HCT116 (cell line): Measurements from ENCODE around the gene ETS2. TPM values are rescaled to one million over a fixed set of nuclear protein-coding genes. Genes with fewer than 3 reads are reported as not detected.

Experiments used
- ATAC-seq: fragments of 200-7000 bp; cut with Tn5 transposase; 2 replicates; pipeline ENCODE4 v1.9.1; 2020; ENCODE audit warnings: mild to moderate bottlenecking, moderate library complexity
- BruUV-seq: library from RNA; stranded (reverse); fragments of 400-500 nt; replicated peaks from 2 replicates; lab custom pipeline; 2021; lab: Mats Ljungman, UMichigan
- CTCF ChIA-PET: fragments of 300-600 bp; sonication (Branson Sonifier 250); formaldehyde crosslinking; loops from one replicate; lab custom pipeline; 2021; ENCODE audit warnings: antibody characterized with exemption; lab: Charles Lee
- POLR2A ChIA-PET: fragments of 300-600, 350-600 bp; sonication (Branson Sonifier 250); formaldehyde crosslinking; loops from one replicate; lab custom pipeline; 2021; ENCODE audit warnings: antibody characterized with exemption; lab: Charles Lee
- RAD21 ChIA-PET, 2 experiments: fragments of 300-600 bp; sonication (Branson Sonifier 250); formaldehyde crosslinking; loops; one replicate each; lab custom pipeline; 2023; ENCODE audit warnings: low total read pairs in 2 of 2; ENCODE audit not compliant: uncharacterized antibody in 2 of 2, unreplicated experiment in 2 of 2, low non-redundant PET in 1 of 2; lab: Charles Lee
- DNase-seq: peaks from one replicate; pipeline ENCODE4 v3.0.0-alpha.2; 2010; ENCODE audit warnings: low read depth, low spot score
- H2AFZ ChIP-seq: fragments of 200-600 bp; shearing (Covaris generic), sonication (generic); 2 replicates; pipeline ENCODE4 v1.6.1; 2017; ENCODE audit warnings: low read depth, mixed run types, mixed read lengths, antibody characterized with exemption, low read length; ENCODE audit not compliant: poor library complexity, severe bottlenecking
- H3K27ac ChIP-seq: 2 replicates; pipeline ENCODE4 v1.5.1; 2012; ENCODE audit warnings: low read depth, low read length
- H3K27me3 ChIP-seq: fragments of 200-600 bp; sonication (generic); 2 replicates; pipeline ENCODE4 v1.6.1; 2016; ENCODE audit warnings: mixed run types, low read length, mixed read lengths; ENCODE audit not compliant: insufficient read depth
- H3K36me3 ChIP-seq, 2 experiments: fragments of 200-500 bp in 1 of 2; fragments of 200-600 bp in 1 of 2; sonication (Bioruptor generic) in 1 of 2; sonication (generic) in 1 of 2; 2 replicates each; pipeline versions ENCODE4 v1.5.1 to v1.6.1; 2014 to 2016; ENCODE audit warnings: low read length in 2 of 2, inconsistent platforms in 1 of 2, mixed read lengths in 1 of 2, mixed run types in 1 of 2; ENCODE audit not compliant: insufficient read depth in 2 of 2, control insufficient read depth in 1 of 2
- H3K4me1 ChIP-seq, 2 experiments: fragments of 200-600 bp in 1 of 2; sonication (generic) in 1 of 2; 2 replicates each; pipeline versions ENCODE4 v1.5.1 to v1.6.1; 2012 to 2017; ENCODE audit warnings: low read length in 2 of 2, inconsistent platforms in 1 of 2, mild to moderate bottlenecking in 1 of 2, mixed read lengths in 1 of 2, mixed run types in 1 of 2, moderate library complexity in 1 of 2; ENCODE audit not compliant: insufficient read depth in 2 of 2, control insufficient read depth in 1 of 2
- H3K4me2 ChIP-seq: fragments of 200-600 bp; sonication (generic); 2 replicates; pipeline ENCODE4 v1.6.1; 2017; ENCODE audit warnings: mixed run types, low read length, mixed read lengths
- H3K4me3 ChIP-seq, 2 experiments: fragments of 200-600 bp in 1 of 2; sonication (generic) in 1 of 2; replicated peaks in 1 of 2; 2 replicates each; pipeline ENCODE4 v1.5.1; 2011 to 2016; ENCODE audit warnings: low read length in 2 of 2, control low read depth in 1 of 2, low read depth in 1 of 2, mild to moderate bottlenecking in 1 of 2, mixed read lengths in 1 of 2, mixed run types in 1 of 2
- H3K79me2 ChIP-seq: fragments of 200-600 bp; sonication (generic); 2 replicates; pipeline ENCODE4 v1.6.1; 2017; ENCODE audit warnings: mild to moderate bottlenecking, mixed run types, low read length, moderate library complexity, mixed read lengths; ENCODE audit not compliant: insufficient read depth
- H3K9ac ChIP-seq: fragments of 200-600 bp; sonication (generic); 2 replicates; pipeline ENCODE4 v1.6.1; 2016; ENCODE audit warnings: low read length, mixed read lengths
- H3K9me2 ChIP-seq: fragments of 200-600 bp; sonication (generic), shearing (Covaris generic); 2 replicates; pipeline ENCODE4 v1.6.1; 2017; ENCODE audit warnings: mixed run types, mild to moderate bottlenecking, moderate library complexity; ENCODE audit not compliant: insufficient read depth
- H3K9me3 ChIP-seq, 2 experiments: fragments of 200-500 bp in 1 of 2; fragments of 200-600 bp in 1 of 2; sonication (Bioruptor generic) in 1 of 2; sonication (generic) in 1 of 2; 2 replicates each; pipeline ENCODE4 v1.6.1; 2014 to 2017; ENCODE audit warnings: low read length in 2 of 2, mixed read lengths in 2 of 2, inconsistent platforms in 1 of 2, low read depth in 1 of 2, mild to moderate bottlenecking in 1 of 2, mixed run types in 1 of 2, moderate library complexity in 1 of 2; ENCODE audit not compliant: control insufficient read depth in 1 of 2, insufficient read depth in 1 of 2
- H4K20me1 ChIP-seq: fragments of 200-600 bp; sonication (generic), shearing (Covaris generic); 2 replicates; pipeline ENCODE4 v1.6.1; 2017; ENCODE audit warnings: mixed run types, mild to moderate bottlenecking, moderate library complexity; ENCODE audit not compliant: insufficient read depth
- EGR1 ChIP-seq: IDR thresholded peaks from 2 replicates; pipeline ENCODE4 v1.6.1; 2012; ENCODE audit warnings: low read depth
- EZH2phosphoT487 ChIP-seq: fragments of 200-600 bp; IDR thresholded peaks from 2 replicates; pipeline ENCODE4 v1.6.1; 2018; ENCODE audit warnings: antibody characterized with exemption, borderline replicate concordance
- JUND ChIP-seq: IDR thresholded peaks from 2 replicates; pipeline ENCODE4 v1.6.1; 2012
- POLR2AphosphoS5 ChIP-seq: IDR thresholded peaks from 2 replicates; pipeline ENCODE4 v1.6.1; 2011; ENCODE audit warnings: mild to moderate bottlenecking, low read depth, low read length, moderate library complexity
- RAD21 ChIP-seq: IDR thresholded peaks from 2 replicates; pipeline ENCODE4 v1.6.1; 2012; ENCODE audit warnings: low read depth, mild to moderate bottlenecking
- SIN3A ChIP-seq: IDR thresholded peaks from 2 replicates; pipeline ENCODE4 v1.6.1; 2012; ENCODE audit warnings: low read depth
- SP1 ChIP-seq: IDR thresholded peaks from 2 replicates; pipeline ENCODE4 v1.6.1; 2012; ENCODE audit warnings: low read depth
- SRF ChIP-seq: IDR thresholded peaks from 2 replicates; pipeline ENCODE4 v1.6.1; 2012; ENCODE audit warnings: low read depth
- TCF7L2 ChIP-seq: IDR thresholded peaks from 2 replicates; pipeline ENCODE4 v1.7.0; 2011; ENCODE audit warnings: borderline replicate concordance, inconsistent platforms; ENCODE audit not compliant: insufficient read depth, insufficient read length; ENCODE audit errors: extremely low read depth
- YY1 ChIP-seq: IDR thresholded peaks from 2 replicates; pipeline ENCODE4 v1.6.1; 2011; ENCODE audit warnings: low read length, low read depth, moderate library complexity, mild to moderate bottlenecking; ENCODE audit not compliant: insufficient replicate concordance; ENCODE audit errors: extremely low read depth
- ZFX ChIP-seq: fragments of 450-650 bp; IDR thresholded peaks from 2 replicates; pipeline ENCODE4 v1.6.1; 2017
- intact Hi-C: fragments of 100-400 bp; cut with micrococcal nuclease; formaldehyde crosslinking; loops from 2 replicates; pipeline ENCODE4 v1.10.0; 2022
- total RNA-seq: library from RNA; stranded (reverse); gene quantifications from one replicate; pipeline ENCODE4 v1.2.1, GENCODE V29; 2021; ENCODE audit not compliant: unreplicated experiment
- TF ChIP-seq, protein P1 (sequence below), 3 experiments: fragments of 200-600 bp in 1 of 3; sonication (generic) in 1 of 3; IDR thresholded peaks in 2 of 3; conservative IDR thresholded peaks in 1 of 3; 2 replicates each; pipeline ENCODE4 v1.5.1; 2012 to 2017; ENCODE audit warnings: low read depth in 2 of 3, low read length in 2 of 3, antibody characterized with exemption in 1 of 3, borderline replicate concordance in 1 of 3, control low read depth in 1 of 3, mild to moderate bottlenecking in 1 of 3, mixed read lengths in 1 of 3, mixed run types in 1 of 3, moderate library complexity in 1 of 3; ENCODE audit not compliant: insufficient read depth in 1 of 3
- TF ChIP-seq, protein P2 (sequence below): IDR thresholded peaks from 2 replicates; pipeline ENCODE4 v1.6.1; 2012
- TF ChIP-seq, protein P3 (sequence below): IDR thresholded peaks from 2 replicates; pipeline ENCODE4 v1.6.1; 2012

ETS2 gene
- total RNA-seq, 1 experiment from 2014 or later: 32.9 TPM

DNA sequence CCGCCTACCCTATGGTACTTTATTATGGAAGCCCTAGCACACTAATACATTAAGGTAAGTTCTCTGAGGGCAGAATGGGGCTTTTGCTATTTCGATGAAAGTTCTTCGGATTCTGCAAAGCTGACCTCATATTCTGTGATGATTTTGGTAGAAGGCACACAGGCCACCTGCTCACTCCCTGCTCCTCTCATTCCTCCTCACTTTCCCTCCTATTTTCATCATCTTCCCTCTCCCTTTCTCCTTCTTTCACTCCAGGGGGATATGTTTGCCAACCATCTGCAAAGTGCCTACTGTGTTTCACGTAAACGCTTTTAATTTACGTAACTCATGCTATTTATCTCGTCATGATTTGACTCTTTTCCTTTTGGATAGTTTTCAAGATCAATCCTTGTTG, 45.0 kb upstream of the ETS2 start (continued):
- TF ChIP-seq RAD21 (no peak), SRF (no peak)

DNA sequence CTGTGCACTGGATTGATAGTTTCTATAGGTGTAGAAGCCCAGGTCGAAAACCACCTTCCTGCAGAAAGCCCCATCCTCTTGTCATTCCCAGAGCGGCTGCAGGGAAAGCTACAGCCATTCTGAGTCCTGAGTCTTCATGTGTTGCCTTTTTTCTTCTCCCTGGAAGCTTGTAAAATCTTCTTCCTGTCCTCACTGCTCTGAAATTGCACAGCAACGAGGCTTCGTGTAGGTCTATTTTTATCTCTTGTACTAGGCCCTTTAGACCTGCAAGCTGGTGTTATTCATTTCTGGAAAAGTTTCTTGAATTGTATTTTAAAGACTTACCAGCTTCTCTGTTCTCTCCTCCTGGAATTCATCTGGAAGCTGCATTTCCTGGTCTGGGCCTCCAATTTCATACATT, 44.2 kb upstream of the ETS2 start:
- Histone ChIP-seq H3K4me3 (no peak overlapping the region), H3K27ac (no peak overlapping the region), H3K79me2 (no peaks in the 10 kb centered on the region), H2AFZ (no peak overlapping the region), H3K36me3 (no peaks in the 10 kb centered on the region), H3K9me3 (no peaks in the 10 kb centered on the region), H3K9ac (no peak overlapping the region), H3K4me1 (peaks cover 0 to 4% of the 10 kb centered on the region in 2 experiments; a peak in 1 of 4 replicates), H3K27me3 (no peaks in the 10 kb centered on the region), H3K9me2 (no peaks in the 10 kb centered on the region), H4K20me1 (no peaks in the 10 kb centered on the region), H3K4me2 (no peak overlapping the region)
- ChIA-PET POLR2A (no interaction called here), RAD21 (no interaction called here), CTCF (no interaction called here)
- DNase-seq (no peak), ATAC-seq (no peak)
- TF ChIP-seq JUND: no peak
- TF ChIP-seq, protein P1, sequence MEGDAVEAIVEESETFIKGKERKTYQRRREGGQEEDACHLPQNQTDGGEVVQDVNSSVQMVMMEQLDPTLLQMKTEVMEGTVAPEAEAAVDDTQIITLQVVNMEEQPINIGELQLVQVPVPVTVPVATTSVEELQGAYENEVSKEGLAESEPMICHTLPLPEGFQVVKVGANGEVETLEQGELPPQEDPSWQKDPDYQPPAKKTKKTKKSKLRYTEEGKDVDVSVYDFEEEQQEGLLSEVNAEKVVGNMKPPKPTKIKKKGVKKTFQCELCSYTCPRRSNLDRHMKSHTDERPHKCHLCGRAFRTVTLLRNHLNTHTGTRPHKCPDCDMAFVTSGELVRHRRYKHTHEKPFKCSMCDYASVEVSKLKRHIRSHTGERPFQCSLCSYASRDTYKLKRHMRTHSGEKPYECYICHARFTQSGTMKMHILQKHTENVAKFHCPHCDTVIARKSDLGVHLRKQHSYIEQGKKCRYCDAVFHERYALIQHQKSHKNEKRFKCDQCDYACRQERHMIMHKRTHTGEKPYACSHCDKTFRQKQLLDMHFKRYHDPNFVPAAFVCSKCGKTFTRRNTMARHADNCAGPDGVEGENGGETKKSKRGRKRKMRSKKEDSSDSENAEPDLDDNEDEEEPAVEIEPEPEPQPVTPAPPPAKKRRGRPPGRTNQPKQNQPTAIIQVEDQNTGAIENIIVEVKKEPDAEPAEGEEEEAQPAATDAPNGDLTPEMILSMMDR (IDR thresholded peaks at IDR 0.05 in 2 of 3, conservative IDR thresholded peaks at IDR 0.05 in 1 of 3; ENCODE audit: borderline replicate concordance in 1 of 3, insufficient read depth in 1 of 3, low read depth in 2 of 3, low read length in 2 of 3): no peak
- TF ChIP-seq YY1: no peak
- TF ChIP-seq, protein P2, sequence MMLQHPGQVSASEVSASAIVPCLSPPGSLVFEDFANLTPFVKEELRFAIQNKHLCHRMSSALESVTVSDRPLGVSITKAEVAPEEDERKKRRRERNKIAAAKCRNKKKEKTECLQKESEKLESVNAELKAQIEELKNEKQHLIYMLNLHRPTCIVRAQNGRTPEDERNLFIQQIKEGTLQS: no peak
- TF ChIP-seq, protein P3, sequence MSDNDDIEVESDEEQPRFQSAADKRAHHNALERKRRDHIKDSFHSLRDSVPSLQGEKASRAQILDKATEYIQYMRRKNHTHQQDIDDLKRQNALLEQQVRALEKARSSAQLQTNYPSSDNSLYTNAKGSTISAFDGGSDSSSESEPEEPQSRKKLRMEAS: no peak
- TF ChIP-seq SIN3A: no peak
- TF ChIP-seq EGR1: no peak
- no peak for TF ChIP-seq SRF
- no peak for TF ChIP-seq ZFX
- no peak for TF ChIP-seq POLR2AphosphoS5
- TF ChIP-seq EZH2phosphoT487: no peak
- TF ChIP-seq TCF7L2: no peak
- TF ChIP-seq SP1: no peak
- no TSS peak for BruUV-seq
- intact Hi-C loops: no loop called here
